Measurements from ENCODE around the gene ZSWIM6.

ZSWIM6 gene

DNA sequence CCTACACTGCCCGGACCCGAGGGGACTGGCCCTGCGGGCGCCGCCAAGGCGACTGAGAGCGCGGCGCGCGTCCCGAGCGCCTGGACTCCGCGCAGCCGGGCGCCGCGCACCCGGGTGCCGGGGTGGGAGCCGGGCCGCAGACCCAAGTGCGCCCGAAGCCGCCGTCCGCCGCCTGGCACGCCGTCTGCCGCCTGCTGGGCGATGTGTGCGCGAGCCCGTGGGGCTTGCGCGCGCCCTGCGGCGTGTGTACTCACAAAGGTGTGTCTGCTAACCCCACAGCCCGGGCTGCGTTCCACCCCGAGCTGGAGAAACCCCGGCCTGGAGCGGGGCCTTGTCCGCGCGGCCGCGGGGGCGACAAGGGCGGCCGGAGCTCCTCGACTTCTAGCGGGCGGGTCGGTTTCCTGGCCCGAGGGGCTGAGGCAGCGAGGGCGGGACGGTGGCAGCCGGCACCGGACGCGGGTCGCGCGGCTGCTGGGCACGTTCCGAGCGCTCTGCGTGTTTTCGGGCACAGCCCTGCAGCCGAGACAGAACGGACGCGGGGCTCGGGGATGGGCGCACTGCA, 1.1 kb upstream of the ZSWIM6 start:
- peak; percentile 61 to 62 for DNase-seq (ENCODE audit: low read depth in 1 of 2, low spot score in 1 of 2)

DNA sequence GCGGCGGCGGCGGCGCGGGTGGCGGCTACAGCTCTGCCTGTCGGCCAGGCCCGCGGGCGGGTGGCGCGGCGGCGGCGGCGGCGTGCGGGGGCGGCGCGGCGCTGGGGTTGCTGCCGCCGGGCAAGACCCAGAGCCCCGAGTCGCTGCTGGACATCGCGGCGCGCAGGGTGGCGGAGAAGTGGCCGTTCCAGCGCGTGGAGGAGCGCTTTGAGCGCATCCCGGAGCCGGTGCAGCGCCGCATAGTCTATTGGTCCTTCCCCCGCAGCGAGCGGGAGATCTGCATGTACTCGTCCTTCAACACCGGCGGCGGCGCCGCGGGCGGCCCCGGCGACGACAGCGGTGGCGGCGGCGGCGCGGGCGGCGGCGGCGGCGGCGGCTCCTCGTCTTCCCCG, 296 bp downstream of the ZSWIM6 start:
- DNase-seq (ENCODE audit: low read depth in 1 of 2, low spot score in 1 of 2): peak in 1 of 2 donors; percentile 13

DNA sequence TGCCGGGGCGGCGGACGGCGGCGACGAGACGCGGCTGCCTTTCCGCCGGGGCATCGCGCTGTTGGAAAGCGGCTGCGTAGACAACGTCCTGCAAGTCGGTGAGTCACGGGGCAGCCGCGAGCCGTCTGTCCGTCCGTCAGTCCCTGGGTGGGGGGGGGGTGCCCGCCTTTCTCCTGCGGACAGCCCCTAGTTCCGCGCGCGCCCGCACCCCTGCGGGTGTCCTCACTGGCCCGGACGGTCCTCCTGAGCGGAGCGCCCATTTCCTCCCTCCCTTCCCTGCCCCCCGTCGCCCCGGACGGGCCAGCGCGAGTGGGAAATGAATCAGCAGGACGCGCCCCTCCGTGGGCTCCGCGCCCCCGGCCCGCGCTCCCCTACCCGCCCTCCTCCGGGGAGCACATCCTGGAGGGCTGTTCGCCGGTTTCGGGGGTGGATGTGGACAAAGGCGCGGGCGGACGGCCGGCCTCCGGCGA, 828 bp downstream of the ZSWIM6 start:
- peak; percentile 6 to 18 for DNase-seq (ENCODE audit: low read depth in 1 of 2, low spot score in 1 of 2)

DNA sequence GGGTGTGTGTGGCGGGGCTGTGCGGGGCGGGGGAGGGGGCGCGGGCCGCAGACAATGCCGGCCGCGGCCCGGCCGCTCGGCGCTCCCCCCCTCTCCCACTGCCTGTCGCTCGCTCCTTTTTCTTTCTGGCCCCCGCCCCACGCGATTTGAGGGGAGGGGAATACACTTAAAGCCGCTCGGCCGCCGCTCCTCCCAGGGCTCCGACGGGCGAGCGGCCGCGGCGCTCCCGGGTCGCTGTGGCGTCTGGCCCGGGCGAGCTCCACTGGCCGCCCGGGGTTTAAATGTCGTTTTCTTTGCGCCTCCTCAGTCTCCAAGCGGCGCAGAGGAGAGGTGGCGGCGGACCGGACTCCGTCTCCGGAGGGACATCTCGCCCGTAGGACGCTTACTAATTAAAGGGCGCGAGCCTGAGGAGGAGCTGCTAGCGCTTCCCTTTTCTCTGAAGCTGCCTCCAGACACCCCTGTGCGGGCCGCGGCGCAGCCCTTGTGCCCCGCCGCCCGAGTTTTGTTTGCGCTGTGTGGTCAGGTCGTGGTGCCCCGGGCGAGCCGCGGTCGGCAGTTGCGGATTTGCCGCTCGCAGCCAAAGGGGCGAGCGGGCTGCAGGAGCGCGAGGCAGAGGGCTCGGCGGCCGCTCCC, 1.4 kb downstream of the ZSWIM6 start:
- DNase-seq (ENCODE audit: low read depth in 1 of 2, low spot score in 1 of 2): peak in 1 of 2 donors; percentile 5

DNA sequence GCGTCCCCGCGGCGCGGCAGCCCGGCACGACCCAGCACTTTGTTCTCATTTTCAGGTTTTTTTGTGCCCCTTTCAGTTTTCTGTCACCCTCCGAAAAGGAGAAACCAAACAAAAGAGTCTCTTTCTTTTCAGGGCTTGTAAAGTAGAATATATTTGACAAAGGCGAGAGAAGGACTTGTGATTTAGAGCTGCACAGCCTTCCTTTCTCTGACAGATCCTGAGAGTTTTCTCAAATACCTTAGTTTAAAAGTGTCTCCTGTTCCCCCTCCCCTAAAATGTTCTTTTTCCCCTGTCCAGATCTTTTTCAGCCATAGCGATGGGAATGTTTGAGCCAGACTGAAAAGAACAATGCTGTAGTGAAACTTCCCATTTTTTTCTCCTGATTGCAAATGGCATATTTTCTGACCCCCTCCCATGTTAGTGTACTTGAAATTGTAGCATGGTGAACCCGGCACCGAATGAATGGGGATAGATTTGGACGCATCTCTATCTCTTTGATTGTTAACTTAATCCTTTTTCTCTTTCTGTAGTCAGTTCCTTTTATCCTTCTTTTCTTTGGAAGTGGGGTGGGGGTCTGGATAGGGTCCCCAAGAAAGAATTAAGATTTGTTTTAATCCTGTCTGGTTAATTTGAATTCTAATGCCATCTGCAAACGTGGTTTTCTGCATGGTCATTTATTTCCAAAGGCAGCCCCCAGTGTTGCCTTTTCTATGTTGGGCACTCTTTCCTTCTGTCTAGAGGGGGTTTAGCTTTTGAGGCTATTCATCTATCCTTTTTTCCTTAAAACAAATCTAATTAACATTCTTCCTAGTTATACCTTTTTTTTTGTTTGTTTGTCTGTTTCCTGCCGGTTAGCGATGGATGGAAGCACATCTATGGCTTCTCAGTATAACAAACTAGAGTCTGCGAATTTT, 2.2 kb downstream of the ZSWIM6 start:
- no peak for DNase-seq (ENCODE audit: low read depth in 1 of 2, low spot score in 1 of 2)

DNA sequence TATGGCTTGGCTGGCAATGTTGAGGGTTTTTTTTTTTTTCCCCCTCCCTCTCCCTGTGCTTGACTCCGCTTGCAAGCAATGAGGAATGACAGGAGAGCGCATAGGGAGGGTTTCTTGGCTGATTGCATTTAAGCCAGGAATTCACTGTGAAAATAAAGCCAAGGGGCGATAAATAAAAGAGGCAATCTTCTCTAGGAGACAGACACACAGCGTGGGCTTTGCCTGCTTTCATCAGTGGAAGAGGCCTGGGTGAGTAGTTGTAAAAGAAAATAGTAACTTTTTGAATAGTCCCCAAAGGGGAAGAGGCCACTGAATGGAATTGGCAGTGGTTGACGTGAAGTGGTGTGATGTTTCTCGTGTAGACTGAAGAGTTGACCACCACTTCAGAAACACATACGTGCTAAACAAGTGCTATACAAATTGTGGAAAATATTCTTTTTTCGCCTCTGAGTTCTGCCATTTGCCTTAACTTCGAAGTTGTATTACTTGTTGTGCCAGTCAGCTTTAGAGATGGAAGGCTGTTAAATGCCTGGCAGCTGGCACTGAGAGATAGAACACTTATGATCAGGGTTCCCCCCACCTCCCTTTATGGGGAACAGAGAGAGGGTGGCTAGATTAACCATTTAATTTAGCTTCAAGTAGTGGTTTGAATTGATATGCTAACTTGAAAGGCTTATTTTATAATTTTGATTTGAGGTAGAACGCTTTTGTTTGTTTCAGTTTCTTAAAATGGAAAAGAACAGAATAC, 3.0 kb downstream of the ZSWIM6 start:
- DNase-seq (ENCODE audit: low read depth in 1 of 2, low spot score in 1 of 2): no peak

DNA sequence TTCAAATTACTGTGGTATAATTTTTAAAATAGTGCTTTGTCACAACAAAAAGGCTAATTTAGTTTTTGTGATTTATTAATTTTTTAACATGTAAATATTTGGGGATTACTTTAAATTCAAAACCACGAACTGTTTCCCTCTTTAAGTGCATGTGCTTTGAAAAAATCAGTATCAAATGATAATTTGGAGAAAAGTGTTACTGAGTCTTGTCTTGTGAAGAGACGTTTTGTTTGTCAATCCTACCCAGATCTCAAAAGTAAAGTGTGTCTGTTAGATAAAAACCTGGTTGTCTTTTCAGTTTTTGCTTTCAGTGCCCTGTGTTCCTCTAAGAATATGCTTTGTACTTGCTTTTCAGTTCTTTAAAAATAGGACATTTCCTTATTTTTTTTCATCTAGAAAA, 7.7 kb downstream of the ZSWIM6 start:
- no peak for DNase-seq (ENCODE audit: low read depth in 1 of 2, low spot score in 1 of 2)

DNA sequence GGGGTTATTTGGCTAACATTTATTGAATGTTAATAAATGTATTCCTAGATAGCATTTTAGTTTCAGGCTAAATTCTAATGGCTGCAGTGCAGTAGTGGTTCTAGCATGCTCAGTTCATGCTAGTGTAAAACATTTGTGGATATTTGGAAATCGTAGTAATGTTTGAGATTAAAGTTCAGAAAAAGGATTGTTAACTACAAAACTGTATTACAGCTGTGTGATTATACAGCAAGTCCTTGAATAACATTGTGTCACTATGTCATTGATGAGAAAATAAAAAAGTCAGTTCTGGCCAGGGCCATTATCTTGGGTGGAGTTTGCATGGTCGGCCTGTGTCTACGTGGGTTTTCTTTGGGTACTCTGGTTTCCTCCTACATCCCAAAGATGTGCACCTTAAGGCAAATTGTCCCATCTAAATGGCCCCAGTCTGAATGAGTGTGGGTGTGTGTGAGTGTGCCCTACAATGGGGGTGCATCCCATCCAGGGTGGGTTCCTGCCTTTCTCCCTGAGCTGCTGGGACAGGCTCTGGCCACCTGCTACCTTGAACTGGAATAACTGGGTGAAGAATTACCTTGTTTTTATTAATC, 8.8 kb downstream of the ZSWIM6 start:
- no peak for DNase-seq (ENCODE audit: low read depth in 1 of 2, low spot score in 1 of 2)

DNA sequence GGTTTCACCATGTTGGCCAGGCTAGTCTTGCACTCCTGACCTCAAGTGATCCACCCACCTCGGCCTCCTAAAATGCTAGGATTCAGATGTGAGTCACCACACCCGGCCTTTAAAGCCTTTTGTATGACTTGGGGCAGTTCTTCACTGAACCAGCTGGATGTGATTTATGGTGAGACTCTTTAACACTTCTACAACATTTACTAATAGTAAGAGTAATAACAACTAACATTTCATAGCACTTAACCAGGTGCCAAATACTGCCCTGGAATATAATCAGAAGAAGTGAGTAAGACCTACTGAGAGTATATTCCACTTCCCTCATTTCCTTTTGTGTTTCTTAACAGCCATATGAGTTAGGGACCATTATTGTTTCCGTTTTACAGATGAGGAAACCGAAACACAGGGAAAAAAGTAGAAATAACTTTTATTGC, 10.0 kb downstream of the ZSWIM6 start:
- DNase-seq (ENCODE audit: low read depth in 1 of 2, low spot score in 1 of 2): no peak

DNA sequence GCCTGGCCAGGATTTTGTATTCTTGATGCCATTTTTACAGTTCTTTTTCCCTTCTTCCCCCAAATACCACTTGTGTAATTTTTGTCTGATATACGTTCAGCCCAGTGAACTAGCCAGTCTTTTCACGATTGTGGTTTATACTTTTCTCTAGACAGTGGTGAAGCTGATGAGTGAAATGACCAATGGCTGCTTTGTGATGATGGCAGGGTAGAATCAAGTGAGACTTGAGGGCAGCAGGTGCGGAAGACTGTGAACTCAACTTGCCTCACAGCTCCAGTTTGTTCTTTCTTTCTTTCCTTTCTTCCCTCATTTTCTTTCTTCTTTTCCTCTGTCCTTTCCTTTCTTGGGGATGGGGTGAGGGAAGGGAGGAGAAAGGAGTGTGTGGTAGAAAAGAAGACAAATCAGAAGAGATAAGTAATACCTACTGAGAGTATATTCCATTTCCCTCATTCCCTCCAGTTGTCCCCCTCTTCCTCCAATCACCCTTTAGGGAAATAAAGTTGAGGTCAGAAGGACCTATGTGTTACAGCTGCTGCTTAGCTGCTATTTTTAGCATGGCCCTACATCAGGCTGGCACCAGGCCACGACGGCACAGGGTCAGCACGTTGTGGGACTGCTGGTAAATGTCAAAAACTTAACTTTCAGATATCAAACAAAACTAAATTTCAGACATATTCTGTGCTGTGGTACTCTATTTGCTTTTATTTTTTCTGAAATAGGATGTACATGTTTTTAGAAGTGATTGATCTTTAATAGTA, 12.3 kb downstream of the ZSWIM6 start:
- no peak for DNase-seq (ENCODE audit: low read depth in 1 of 2, low spot score in 1 of 2)

DNA sequence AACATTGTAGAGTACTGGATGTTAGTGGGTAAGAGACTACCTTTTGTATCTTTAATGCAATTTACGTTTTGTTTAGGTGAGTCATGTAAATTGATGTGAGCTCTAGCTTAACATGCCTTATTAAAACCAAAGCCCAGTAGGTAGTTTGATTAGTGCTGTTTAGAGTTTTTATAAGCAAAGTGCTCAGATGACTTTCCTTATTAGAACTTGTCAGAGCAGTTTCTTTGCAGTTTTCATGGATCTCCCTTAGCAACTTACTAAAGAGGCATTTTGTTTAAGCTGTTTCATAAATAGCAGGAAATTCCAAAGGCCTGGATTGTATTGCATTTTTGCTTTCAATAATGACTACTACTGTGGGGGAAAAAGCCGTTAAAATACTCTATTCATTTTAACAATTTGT, 14.5 kb downstream of the ZSWIM6 start:
- no peak for DNase-seq (ENCODE audit: low read depth in 1 of 2, low spot score in 1 of 2)

DNA sequence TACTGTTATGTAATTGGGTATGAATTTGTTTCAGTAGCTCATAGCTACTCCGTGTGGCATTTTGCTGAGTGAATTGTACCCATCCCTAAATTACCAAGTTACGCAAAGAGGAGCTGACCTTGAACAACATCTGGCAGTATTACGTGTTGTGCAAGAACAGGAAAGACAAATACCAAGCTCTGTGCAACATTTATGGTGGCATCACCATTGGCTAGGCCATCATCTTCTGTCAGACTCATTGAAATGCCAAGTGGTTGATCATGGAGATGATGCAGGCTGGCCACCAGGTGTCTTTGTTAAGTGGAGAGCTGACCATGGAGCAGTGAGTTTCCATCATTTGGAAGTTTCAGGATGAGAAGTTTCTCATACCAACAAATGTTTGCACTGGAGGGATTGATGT, 15.0 kb downstream of the ZSWIM6 start:
- DNase-seq (ENCODE audit: low read depth in 1 of 2, low spot score in 1 of 2): no peak

DNA sequence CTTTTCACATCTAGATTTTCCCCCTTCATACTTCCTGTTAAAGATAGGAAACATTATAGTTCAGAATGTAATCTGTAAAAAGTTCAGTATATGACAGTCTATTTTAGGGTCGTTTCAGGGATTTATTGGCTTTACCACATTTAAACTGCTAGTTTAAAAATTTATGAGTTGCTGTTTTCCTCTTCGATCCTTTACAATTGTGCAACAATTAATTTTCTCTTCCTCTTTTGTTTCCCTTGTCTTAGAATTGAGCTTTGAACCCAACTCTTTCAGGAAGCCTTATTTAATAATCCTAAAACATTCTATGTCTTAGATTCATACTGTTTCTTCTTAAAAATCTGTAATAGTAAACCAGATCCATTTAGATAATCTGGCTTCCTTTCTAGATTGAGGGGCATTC, 16.4 kb downstream of the ZSWIM6 start:
- no peak for DNase-seq (ENCODE audit: low read depth in 1 of 2, low spot score in 1 of 2)

DNA sequence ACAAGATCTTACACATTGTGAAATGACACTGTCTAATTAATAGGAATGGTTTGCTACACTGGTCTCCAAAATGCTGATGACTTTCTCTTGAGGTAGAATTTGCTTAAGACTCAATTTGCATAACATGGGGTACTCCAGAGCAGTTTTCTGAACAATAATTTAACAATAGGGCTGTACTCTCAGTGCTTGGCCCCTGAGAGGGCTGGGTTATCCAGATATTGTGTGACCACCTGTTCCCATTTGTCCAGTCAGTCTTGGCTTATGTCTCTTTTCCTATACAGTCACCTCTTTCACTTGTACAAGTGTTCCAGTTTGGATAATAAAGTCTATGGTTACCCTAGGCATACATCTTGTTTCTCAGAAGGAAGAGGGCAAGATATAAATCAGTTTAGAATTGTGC, 17.9 kb downstream of the ZSWIM6 start:
- DNase-seq (ENCODE audit: low read depth in 1 of 2, low spot score in 1 of 2): no peak

DNA sequence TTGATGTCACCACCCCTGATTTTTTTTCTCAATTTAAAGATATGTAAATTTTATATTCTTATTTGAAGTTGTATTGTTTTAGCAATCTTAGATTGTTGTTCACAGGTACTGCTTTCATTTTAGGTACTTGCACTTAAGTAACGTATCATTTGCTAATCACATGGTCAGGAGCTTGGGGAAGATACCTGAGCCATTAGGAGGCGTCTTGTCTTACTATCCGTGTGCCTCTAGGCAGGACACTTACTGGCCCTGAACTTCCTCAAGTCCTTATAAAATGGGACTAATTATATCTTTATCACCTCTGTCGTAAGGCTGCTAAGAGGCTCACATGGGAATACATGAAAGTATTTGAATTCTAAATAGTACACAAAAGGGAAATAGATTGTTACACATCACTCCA, 18.5 kb downstream of the ZSWIM6 start:
- no peak for DNase-seq (ENCODE audit: low read depth in 1 of 2, low spot score in 1 of 2)

DNA sequence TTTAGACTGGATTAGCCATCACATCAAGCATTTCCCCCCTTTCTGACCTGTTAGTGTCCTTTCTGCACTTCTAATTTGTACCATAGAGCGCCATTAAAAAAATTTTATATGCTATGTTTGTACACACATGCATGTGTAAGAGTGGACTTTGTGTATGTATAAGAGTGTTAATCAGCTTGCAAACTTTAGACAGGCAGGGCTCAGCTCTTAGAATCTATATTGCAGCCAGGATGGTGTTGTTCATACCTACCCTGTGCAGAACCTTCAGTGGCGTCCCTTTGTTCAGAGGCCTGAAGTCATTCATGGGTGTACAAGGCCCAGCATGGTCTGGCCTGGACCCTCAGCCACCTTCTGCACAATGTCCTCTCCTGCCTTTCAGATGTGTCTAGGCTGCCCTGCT, 19.7 kb downstream of the ZSWIM6 start:
- DNase-seq (ENCODE audit: low read depth in 1 of 2, low spot score in 1 of 2): no peak

DNA sequence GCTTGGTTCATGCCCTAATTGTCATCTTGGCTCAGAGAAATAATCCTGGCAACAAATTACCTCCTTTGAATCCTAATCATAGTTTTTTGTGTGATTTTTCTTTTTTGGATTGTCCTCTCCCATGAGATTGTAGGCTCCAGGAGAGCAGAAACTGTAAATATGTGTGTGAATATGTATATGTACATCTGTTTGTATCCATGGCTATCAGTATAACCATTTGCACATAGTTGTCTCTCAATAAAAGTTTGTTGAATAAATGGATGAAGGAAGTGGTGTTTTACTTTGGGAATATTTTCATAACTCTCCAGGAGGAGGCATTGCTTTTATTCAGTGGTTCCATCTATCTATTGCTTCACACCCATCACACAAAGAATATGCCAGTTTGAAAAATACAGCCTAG, 20.1 kb downstream of the ZSWIM6 start:
- no peak for DNase-seq (ENCODE audit: low read depth in 1 of 2, low spot score in 1 of 2)

DNA sequence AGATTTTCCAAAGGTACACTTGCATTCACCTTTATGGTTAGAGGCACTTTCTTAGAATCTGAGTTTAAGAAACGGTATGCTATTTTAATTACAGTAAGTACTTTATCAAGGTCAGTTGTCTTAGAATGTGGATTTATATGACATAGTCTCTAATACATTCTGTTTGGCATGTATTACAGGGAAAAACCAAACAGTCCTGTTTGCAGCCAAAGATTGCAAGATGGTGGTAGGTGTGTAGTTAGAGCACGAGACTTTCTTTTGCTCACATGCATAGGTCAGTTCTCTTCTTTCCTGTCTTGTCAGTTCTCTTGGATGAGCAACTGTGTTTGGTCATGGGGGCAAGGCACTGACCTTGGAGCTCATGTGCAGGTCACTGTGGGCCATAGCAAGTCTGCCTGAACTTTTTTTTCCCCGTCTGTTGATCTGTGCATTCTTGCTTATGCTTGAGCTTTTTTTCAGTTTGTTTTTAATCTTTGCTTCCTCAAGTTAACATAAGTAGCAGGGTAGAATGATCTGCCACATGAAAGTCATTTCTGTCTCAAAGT, 20.6 kb downstream of the ZSWIM6 start:
- no peak for DNase-seq (ENCODE audit: low read depth in 1 of 2, low spot score in 1 of 2)

DNA sequence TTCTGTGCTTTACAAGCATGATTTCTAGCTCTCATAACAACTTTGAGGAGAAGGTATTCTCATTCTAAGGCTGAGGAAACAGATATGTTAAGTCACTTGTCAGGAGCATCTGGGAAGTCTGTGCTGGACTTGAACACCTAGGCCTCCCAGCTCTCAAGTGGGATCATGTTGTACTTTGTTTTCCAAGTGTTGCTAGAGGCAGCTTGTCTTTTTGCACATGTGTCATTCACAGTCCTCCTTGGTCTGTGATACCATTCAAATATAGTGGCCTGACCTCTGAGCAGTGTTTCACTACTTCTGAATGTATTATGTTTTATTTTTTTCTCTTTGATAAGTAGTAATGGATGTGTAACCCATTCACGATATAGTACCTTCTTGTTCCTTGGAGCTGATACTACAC, 21.2 kb downstream of the ZSWIM6 start:
- no peak for DNase-seq (ENCODE audit: low read depth in 1 of 2, low spot score in 1 of 2)

DNA sequence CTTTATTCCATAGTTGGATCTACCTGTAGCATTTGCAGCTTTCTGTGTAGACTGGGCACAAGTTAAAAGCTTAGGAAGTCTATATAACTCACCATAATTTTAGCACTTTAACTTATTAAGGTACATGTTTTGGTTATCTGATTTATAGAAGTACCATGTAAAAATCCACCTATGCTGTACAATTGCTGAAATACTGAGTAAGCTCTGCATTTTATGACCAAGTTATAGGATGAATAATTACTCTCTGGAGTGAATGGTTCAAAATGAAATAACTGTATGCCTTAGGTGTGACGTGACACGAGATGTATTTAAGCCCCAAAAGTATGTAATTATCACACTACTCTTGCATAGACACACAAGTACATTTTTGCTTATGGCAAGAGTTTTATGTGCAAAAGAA, 22.1 kb downstream of the ZSWIM6 start:
- DNase-seq (ENCODE audit: low read depth in 1 of 2, low spot score in 1 of 2): no peak

Measured in stimulated activated CD4-positive, alpha-beta T cell treated with anti-CD3 and anti-CD28 coated beads, Interleukin-15, amount 100 ng/mL, for 1 hour (primary cell).